CD14-positive monocyte (primary cell): ENCODE results near the gene AMACR. TPM values are rescaled to one million over a fixed set of nuclear protein-coding genes. Genes with fewer than 3 reads are reported as not detected.
A peak's percentile ranks its signal among the peaks of the same experiment; 100 is the strongest.

Experiments
- DNase-seq, 3 donors: peaks; one replicate each; pipeline ENCODE4 v3.0.0-alpha.2; 2011 to 2022
- H2AFZ ChIP-seq: 2 replicates; pipeline ENCODE4 v1.6.0; 2012; ENCODE audit warnings: mild to moderate bottlenecking, low read depth, low read length, inconsistent platforms; ENCODE audit not compliant: insufficient read depth, poor library complexity, severe bottlenecking
- H3K27ac ChIP-seq, 2 donors: 1 replicate in 1 of 2; 2 replicates in 1 of 2; pipeline ENCODE4 v1.5.1; 2012 to 2013; ENCODE audit warnings: low read length in 2 of 2, control low read depth in 1 of 2, inconsistent platforms in 1 of 2, low read depth in 1 of 2, mild to moderate bottlenecking in 1 of 2
- H3K27me3 ChIP-seq, 2 donors: one replicate each; pipeline versions ENCODE4 v1.6.0 to v1.6.1; 2011 to 2013; ENCODE audit warnings: low read length in 2 of 2; ENCODE audit not compliant: control insufficient read depth in 2 of 2, insufficient read depth in 2 of 2
- H3K36me3 ChIP-seq, 2 donors: replicated peaks in 1 of 2; 1 replicate in 1 of 2; 2 replicates in 1 of 2; pipeline versions ENCODE4 v1.5.1 to v1.6.1; 2012 to 2013; ENCODE audit warnings: low read length in 2 of 2, control low read depth in 1 of 2, inconsistent platforms in 1 of 2, mild to moderate bottlenecking in 1 of 2; ENCODE audit not compliant: insufficient read depth in 2 of 2, control insufficient read depth in 1 of 2
- H3K4me1 ChIP-seq, 2 donors: 1 replicate in 1 of 2; 2 replicates in 1 of 2; pipeline versions ENCODE4 v1.5.1 to v1.6.1; 2012 to 2013; ENCODE audit warnings: low read length in 2 of 2, control low read depth in 1 of 2, inconsistent platforms in 1 of 2, mild to moderate bottlenecking in 1 of 2, moderate library complexity in 1 of 2; ENCODE audit not compliant: insufficient read depth in 2 of 2, control insufficient read depth in 1 of 2
- H3K4me2 ChIP-seq: replicated peaks from 2 replicates; pipeline ENCODE3; 2012; ENCODE audit warnings: low read length, moderate library complexity, mild to moderate bottlenecking; ENCODE audit not compliant: poor library complexity, severe bottlenecking; ENCODE audit errors: extremely low read depth
- H3K4me3 ChIP-seq, 3 experiments: fragments of 200-600 bp in 1 of 3; sonication (generic) in 1 of 3; replicated peaks in 1 of 3; 1 replicate in 2 of 3; 2 replicates in 1 of 3; pipeline ENCODE4 v1.5.1; 2011 to 2013; ENCODE audit warnings: low read length in 3 of 3, mild to moderate bottlenecking in 3 of 3, control low read depth in 2 of 3, low read depth in 2 of 3, inconsistent platforms in 1 of 3, moderate library complexity in 1 of 3
- H3K79me2 ChIP-seq: 2 replicates; pipeline ENCODE4 v1.6.0; 2012; ENCODE audit warnings: mild to moderate bottlenecking, control low read depth, inconsistent platforms, low read length, moderate library complexity; ENCODE audit not compliant: insufficient read depth
- H3K9ac ChIP-seq: 2 replicates; pipeline ENCODE4 v1.6.0; 2017; ENCODE audit warnings: low read length, mild to moderate bottlenecking; ENCODE audit not compliant: insufficient read depth, poor library complexity, severe bottlenecking
- H3K9me3 ChIP-seq, 2 donors: replicated peaks in 1 of 2; 1 replicate in 1 of 2; 2 replicates in 1 of 2; pipeline versions ENCODE4 v1.5.1 to v1.6.1; 2012 to 2013; ENCODE audit warnings: low read length in 2 of 2, control low read depth in 1 of 2; ENCODE audit not compliant: control insufficient read depth in 1 of 2, insufficient read depth in 1 of 2
- H4K20me1 ChIP-seq: 2 replicates; pipeline ENCODE4 v1.6.0; 2012; ENCODE audit warnings: mild to moderate bottlenecking, low read length, control low read depth, moderate library complexity; ENCODE audit not compliant: insufficient read depth
- H3K27ac Mint-ChIP-seq, 7 donors: one replicate each; pipeline ENCODE4 v1.8.0; 2020; ENCODE audit warnings: mild to moderate bottlenecking in 7 of 7, mixed read lengths in 7 of 7, moderate library complexity in 6 of 7, inconsistent platforms in 2 of 7
- H3K27me3 Mint-ChIP-seq, 3 donors: one replicate each; pipeline ENCODE4 v1.8.0; 2021 to 2022; ENCODE audit warnings: low read depth in 3 of 3, mild to moderate bottlenecking in 3 of 3, mixed read lengths in 3 of 3, moderate library complexity in 3 of 3, inconsistent platforms in 1 of 3
- H3K36me3 Mint-ChIP-seq, 2 donors: one replicate each; pipeline ENCODE4 v1.8.0; 2020; ENCODE audit warnings: mixed read lengths in 2 of 2, inconsistent platforms in 1 of 2, mild to moderate bottlenecking in 1 of 2
- H3K4me1 Mint-ChIP-seq: one replicate; pipeline ENCODE4 v1.8.0; 2020; ENCODE audit warnings: mild to moderate bottlenecking, mixed read lengths
- H3K4me3 Mint-ChIP-seq, 2 donors: one replicate each; pipeline ENCODE4 v1.8.0; 2020; ENCODE audit warnings: mild to moderate bottlenecking in 2 of 2, mixed read lengths in 2 of 2, moderate library complexity in 1 of 2
- H3K9me3 Mint-ChIP-seq, 7 donors: one replicate each; pipeline ENCODE4 v1.8.0; 2020 to 2022; ENCODE audit warnings: mixed read lengths in 7 of 7, mild to moderate bottlenecking in 6 of 7, moderate library complexity in 6 of 7, inconsistent platforms in 2 of 7
- CTCF ChIP-seq: fragments of 200-600 bp; IDR thresholded peaks from one replicate; pipeline ENCODE4 v1.8.0; 2022; ENCODE audit warnings: antibody characterized with exemption, mild to moderate bottlenecking
- WGBS: methylation state at CpG from one replicate; pipeline ENCODE4 v1.1.5; 2013; ENCODE audit warnings: missing lambda C conversion rate; ENCODE audit not compliant: insufficient coverage; 5-methylcytosine and 5-hydroxymethylcytosine counted together
- intact Hi-C, 2 donors: fragments of 100-400 bp; cut with micrococcal nuclease; formaldehyde crosslinking; loops; one replicate each; pipeline versions ENCODE4 v1.15.0 to v1.15.1; 2023
- polyA plus RNA-seq, 3 donors: library from polyadenylated mRNA; depleted of rRNA in 1 of 3; unstranded in 2 of 3; stranded (reverse) in 1 of 3; fragments of 300-500 nt in 2 of 3; fragments of >200 nt in 1 of 3; fragmentation: Illumina TruSeq in 2 of 3; gene quantifications; 1 replicate in 2 of 3; 2 replicates in 1 of 3; pipeline ENCODE4 v1.2.3, GENCODE V29; 2012 to 2021

AMACR gene
- polyA plus RNA-seq, 3 donors = 1.2 to 6.1 (median 4.8) TPM

GRCh38 chr5:34045996-34046395, 38.1 kb upstream of the AMACR start:
- no peak for DNase-seq
- Mint-ChIP-seq H3K27me3 (no peaks in the 10 kb centered on the region), H3K36me3 (peaks cover 5 to 10% of the 10 kb centered on the region in 2 donors), H3K9me3 (no peaks in the 10 kb centered on the region), H3K27ac (peak overlapping the region in 1 of 7 donors; percentile 73), H3K4me1 (peaks cover 29% of the 10 kb centered on the region), H3K4me3 (no peak overlapping the region)
- Histone ChIP-seq H2AFZ (no peak overlapping the region), H3K27me3 (no peaks in the 10 kb centered on the region), H3K9ac (no peak overlapping the region), H3K4me3 (no peak overlapping the region), H3K27ac (no peak overlapping the region), H3K79me2 (no peaks in the 10 kb centered on the region), H4K20me1 (no peaks in the 10 kb centered on the region), H3K36me3 (no peaks in the 10 kb centered on the region), H3K4me2 (no peak overlapping the region), H3K4me1 (peaks cover 25 to 28% of the 10 kb centered on the region in 2 donors), H3K9me3 (no peaks in the 10 kb centered on the region)
- intact Hi-C loops = no loop called here
- TF ChIP-seq CTCF = no peak

DNA sequence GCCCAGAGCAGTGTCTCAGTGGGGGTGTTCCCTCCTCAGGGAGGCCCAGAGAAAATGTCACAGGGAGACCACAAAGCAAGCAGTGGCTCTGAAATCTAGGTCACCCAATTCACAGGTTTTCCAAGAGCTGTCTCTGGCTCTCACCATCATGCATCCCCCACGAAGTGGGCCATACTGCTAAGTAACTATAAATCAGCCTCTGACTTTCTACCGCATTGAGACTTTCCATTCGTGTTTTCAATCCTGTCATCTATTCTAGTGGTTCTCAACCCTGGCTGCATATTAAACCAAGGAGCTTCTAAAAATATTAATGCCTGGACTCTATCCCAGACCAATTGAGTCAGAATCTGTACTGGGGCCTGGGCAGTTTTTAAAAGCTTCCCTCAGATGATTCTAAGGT, 37.2 kb upstream of the AMACR start:
- H3K4me1 ChIP-seq = peaks cover 25 to 28% of the 10 kb centered on the region in 2 donors
- no peaks in the 10 kb centered on the region for H3K27me3 Mint-ChIP-seq
- no peak overlapping the region for H3K4me3 Mint-ChIP-seq
- no peaks in the 10 kb centered on the region for H3K79me2 ChIP-seq
- H3K4me1 Mint-ChIP-seq = peaks cover 29% of the 10 kb centered on the region
- H3K4me2 ChIP-seq = no peak overlapping the region
- TF ChIP-seq CTCF = no peak
- no peak overlapping the region for H3K4me3 ChIP-seq
- DNase-seq = no peak
- H3K27ac Mint-ChIP-seq = no peak overlapping the region
- H3K9me3 Mint-ChIP-seq = no peaks in the 10 kb centered on the region
- H3K27me3 ChIP-seq = no peaks in the 10 kb centered on the region
- WGBS = 93% methylated on average over 3 of the region's 3 CpGs
- H3K9ac ChIP-seq = no peak overlapping the region
- intact Hi-C loops = no loop called here
- no peaks in the 10 kb centered on the region for H3K36me3 ChIP-seq
- H3K27ac ChIP-seq = no peak overlapping the region
- H3K36me3 Mint-ChIP-seq = peaks cover 3 to 4% of the 10 kb centered on the region in 2 donors
- no peaks in the 10 kb centered on the region for H4K20me1 ChIP-seq
- H3K9me3 ChIP-seq = no peaks in the 10 kb centered on the region
- H2AFZ ChIP-seq = no peak overlapping the region
